ENCODE measurements around the gene TBC1D22B. TPM values are rescaled to one million over a fixed set of nuclear protein-coding genes. Genes with fewer than 3 reads are reported as not detected.
A peak's percentile ranks its signal among the peaks of the same experiment; 100 is the strongest.

The TBC1D22B gene
- total and polyA plus RNA-seq, 9 of the 15 experiments (the other 6 are each of a cell fraction or from before 2014, with no cell fraction given), result 4.8 to 24.2 (median 13.5) TPM

DNA sequence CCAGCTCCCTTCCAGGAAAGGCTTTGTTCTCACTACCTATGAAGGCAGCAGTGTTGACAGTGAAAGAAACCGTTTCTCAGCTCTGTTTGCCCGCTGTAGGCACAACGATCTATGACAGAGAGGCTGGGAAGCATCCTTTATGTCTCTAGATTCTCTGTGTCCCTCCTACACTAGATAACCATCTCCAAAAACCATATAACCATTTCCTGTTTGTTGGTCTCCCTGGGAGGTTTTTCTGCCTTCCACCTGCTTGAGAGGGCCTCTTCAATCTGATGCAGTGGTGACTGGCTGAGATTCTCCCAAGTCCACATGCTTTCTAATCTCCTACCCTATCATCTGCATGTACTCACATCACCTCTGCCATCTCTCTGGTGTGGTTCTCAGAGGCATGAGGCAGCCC is 32.4 kb downstream of the TBC1D22B start:
- H3K36me3 ChIP-seq (ENCODE audit: control insufficient read depth, insufficient read depth, low read length), result peaks cover 80% of the 10 kb centered on the region
- DNase-seq (ENCODE audit: extremely low read depth in 1 of 4, low spot score in 3 of 4), result no peak
- WGBS (ENCODE audit: insufficient coverage, low coverage, missing lambda C conversion rate), result 57% methylated on average over 3 of the region's 3 CpGs
- no peak overlapping the region for H3K4me2 ChIP-seq (ENCODE audit: insufficient read depth, low read length)
- H3K4me3 ChIP-seq, result no peak overlapping the region
- no peak overlapping the region for H3K27ac ChIP-seq (ENCODE audit: extremely low read depth, low read depth, low read length)
- peak; percentile 23 for FAIRE-seq
- no peaks in the 10 kb centered on the region for H3K9me1 ChIP-seq (ENCODE audit: control insufficient read depth, insufficient read depth, low read length)
- no peaks in the 10 kb centered on the region for H3K79me2 ChIP-seq (ENCODE audit: control insufficient read depth, insufficient read depth, low read length)
- intact Hi-C loops (cut with micrococcal nuclease) (no loop called here), in situ Hi-C loops (cut with MboI) (no loop called here)
- no peak; the same call in none of the 3 replicates for ATAC-seq
- H4K20me1 ChIP-seq (replicated peaks; ENCODE audit: control insufficient read depth, insufficient read depth, low read length), result no peaks in the 10 kb centered on the region
- no peak overlapping the region for H3K9ac ChIP-seq (ENCODE audit: insufficient read depth in 1 of 2, low read depth in 2 of 2, low read length in 2 of 2)
- POLR2A ChIA-PET, result interaction anchor here (0.6 to 1.5 kb wide), 5 partner anchors 12 to 86 kb away, joined by 3 to 4 read pairs (median 3); partner anchors contain the start of genes TBC1D22B and TMEM217
- BruUV-seq (replicated peaks), result no TSS peak
- no peaks in the 10 kb centered on the region for H3K9me3 ChIP-seq (replicated peaks; ENCODE audit: control insufficient read depth, insufficient read depth, low read depth, low read length)
- TF ChIP-seq, protein P1, sequence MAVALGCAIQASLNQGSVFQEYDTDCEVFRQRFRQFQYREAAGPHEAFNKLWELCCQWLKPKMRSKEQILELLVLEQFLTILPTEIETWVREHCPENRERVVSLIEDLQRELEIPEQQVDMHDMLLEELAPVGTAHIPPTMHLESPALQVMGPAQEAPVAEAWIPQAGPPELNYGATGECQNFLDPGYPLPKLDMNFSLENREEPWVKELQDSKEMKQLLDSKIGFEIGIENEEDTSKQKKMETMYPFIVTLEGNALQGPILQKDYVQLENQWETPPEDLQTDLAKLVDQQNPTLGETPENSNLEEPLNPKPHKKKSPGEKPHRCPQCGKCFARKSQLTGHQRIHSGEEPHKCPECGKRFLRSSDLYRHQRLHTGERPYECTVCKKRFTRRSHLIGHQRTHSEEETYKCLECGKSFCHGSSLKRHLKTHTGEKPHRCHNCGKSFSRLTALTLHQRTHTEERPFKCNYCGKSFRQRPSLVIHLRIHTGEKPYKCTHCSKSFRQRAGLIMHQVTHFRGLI (CRISPR knock-in tag; IDR thresholded peaks at IDR 0.05), result no peak
- TF ChIP-seq KAT7 (CRISPR knock-in tag; IDR thresholded peaks at IDR 0.05; ENCODE audit: borderline replicate concordance) (no peak), RCOR1 (IDR thresholded peaks at IDR 0.05; ENCODE audit: borderline replicate concordance in 1 of 2, low read depth in 2 of 2, low read length in 2 of 2) (peak in 1 of 2 experiments; percentile 52; a peak in 1 of 4 replicates), SMAD4 (CRISPR knock-in tag; conservative IDR thresholded peaks at IDR 0.05) (no peak), RFX7 (CRISPR knock-in tag; IDR thresholded peaks at IDR 0.05) (no peak), CTBP1 (IDR thresholded peaks at IDR 0.05; ENCODE audit: borderline replicate concordance) (peak; percentile 45; the same call in 1 of the 2 replicates)
- TF ChIP-seq, protein P2, sequence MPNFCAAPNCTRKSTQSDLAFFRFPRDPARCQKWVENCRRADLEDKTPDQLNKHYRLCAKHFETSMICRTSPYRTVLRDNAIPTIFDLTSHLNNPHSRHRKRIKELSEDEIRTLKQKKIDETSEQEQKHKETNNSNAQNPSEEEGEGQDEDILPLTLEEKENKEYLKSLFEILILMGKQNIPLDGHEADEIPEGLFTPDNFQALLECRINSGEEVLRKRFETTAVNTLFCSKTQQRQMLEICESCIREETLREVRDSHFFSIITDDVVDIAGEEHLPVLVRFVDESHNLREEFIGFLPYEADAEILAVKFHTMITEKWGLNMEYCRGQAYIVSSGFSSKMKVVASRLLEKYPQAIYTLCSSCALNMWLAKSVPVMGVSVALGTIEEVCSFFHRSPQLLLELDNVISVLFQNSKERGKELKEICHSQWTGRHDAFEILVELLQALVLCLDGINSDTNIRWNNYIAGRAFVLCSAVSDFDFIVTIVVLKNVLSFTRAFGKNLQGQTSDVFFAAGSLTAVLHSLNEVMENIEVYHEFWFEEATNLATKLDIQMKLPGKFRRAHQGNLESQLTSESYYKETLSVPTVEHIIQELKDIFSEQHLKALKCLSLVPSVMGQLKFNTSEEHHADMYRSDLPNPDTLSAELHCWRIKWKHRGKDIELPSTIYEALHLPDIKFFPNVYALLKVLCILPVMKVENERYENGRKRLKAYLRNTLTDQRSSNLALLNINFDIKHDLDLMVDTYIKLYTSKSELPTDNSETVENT (CRISPR knock-in tag; IDR thresholded peaks at IDR 0.05), result no peak
- CTCF ChIA-PET (ENCODE audit: low intra/inter-chr PET ratio), result interaction anchor here (0.7 kb wide), 1 partner anchor 491 kb away, joined by 3 read pairs; no protein-coding TSS in a partner anchor
- H3K27me3 ChIP-seq (ENCODE audit: control insufficient read depth in 2 of 2, insufficient read depth in 2 of 2, low read length in 2 of 2), result no peaks in the 10 kb centered on the region
- H2AFZ ChIP-seq (ENCODE audit: low read depth, low read length), result no peak overlapping the region
- H3K4me1 ChIP-seq (replicated peaks in 1 of 2; ENCODE audit: control insufficient read depth in 2 of 2, insufficient read depth in 2 of 2, low read length in 2 of 2), result peaks cover 0 to 2% of the 10 kb centered on the region in 2 experiments; a peak in 2 of 5 replicates
